HG03442 (cell line): ENCODE measurements around the gene DHRSX.
A peak's percentile ranks its signal among the peaks of the same experiment; 100 is the strongest.
"Not testable (repeated sequence)": the region's sequence is repeated elsewhere in the genome, so short reads cannot be mapped to it uniquely, and the experiment has no call there.

Experiments used
- ATAC-seq: cut with Tn5 transposase; IDR thresholded peaks from one replicate; pipeline ENCODE4 v1.9.1; 2021; ENCODE audit warnings: mild to moderate bottlenecking, moderate library complexity; ENCODE audit not compliant: unreplicated experiment

DHRSX gene, protein sequence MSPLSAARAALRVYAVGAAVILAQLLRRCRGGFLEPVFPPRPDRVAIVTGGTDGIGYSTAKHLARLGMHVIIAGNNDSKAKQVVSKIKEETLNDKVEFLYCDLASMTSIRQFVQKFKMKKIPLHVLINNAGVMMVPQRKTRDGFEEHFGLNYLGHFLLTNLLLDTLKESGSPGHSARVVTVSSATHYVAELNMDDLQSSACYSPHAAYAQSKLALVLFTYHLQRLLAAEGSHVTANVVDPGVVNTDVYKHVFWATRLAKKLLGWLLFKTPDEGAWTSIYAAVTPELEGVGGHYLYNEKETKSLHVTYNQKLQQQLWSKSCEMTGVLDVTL

DNA sequence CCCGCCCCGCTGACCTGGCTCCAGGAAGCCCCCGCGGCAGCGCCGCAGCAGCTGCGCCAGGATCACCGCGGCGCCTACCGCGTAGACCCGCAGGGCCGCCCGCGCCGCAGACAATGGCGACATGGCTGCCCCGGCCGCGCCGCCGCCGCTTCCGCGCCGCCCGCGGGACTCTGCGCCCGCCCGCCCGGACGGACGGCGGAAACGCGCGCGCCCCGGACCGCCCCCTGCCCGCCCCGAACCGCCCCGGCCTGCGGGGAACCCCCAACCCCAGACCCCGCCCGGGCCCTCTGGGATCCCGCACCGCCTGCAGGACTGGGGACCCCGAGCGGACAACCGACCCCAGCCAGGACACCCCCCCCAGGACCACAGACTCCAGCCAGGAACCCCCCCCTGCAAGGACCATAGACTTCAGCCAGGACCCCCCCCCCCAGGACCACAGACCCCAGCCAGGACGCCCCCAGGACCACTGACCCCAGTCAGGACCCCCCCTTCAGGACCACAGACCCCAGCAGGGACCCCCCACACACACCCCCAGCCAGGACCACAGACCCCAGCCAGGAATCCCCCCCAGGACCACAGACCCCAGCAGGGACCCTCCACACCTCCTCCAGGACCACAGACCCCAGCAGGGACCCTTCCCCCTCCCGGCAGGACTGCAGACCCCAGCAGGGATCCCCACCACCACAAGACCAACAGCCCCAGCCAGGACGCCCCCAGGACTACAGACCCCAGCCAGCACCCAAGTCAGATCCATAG lies at the start of gene DHRSX, which contains the start of gene ZBED1:
Gene DHRSX (minus strand): TSS at position 174 of the 756 bp plus-strand sequence. CDS start 51 bp downstream, at position 123.
Gene ZBED1 (minus strand): TSS at position 174 of the 756 bp plus-strand sequence. CDS start 10,257 bp downstream, outside the sequence.
- peak; percentile 59 for ATAC-seq

- no peak for ATAC-seq
Observed at GRCh38 chrX:2549876-2550275, 49.1 kb upstream of the DHRSX start.

- ATAC-seq: no peak
Observed at GRCh38 chrX:2548711-2549423, 48.1 kb upstream of the DHRSX start.

GRCh38 chrX:2547736-2548135 lies 47.0 kb upstream of the DHRSX start:
- ATAC-seq: no peak

DNA sequence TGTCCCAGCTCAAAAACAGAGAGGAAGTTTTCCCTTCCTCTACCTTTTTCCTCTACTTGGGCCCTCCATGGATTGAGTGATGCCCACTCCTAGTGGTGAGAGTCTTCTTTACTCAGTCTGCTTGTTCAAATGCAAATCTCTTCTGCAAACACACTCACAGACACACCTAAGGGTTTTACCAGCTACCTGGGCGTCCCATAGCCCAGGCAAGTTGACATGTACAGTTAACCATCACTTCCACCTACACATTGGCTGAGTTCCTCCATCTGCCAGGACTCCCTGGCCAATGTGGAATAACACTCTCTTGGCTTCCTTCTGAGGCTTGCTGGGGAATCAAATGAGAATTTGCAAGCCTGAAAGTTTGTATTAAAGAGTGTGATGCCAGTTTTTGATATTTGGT lies 45.7 kb upstream of the DHRSX start:
- no peak for ATAC-seq

- no peak for ATAC-seq
Observed at GRCh38 chrX:2545144-2545543, 44.4 kb upstream of the DHRSX start.

GRCh38 chrX:2542826-2543521 lies 42.2 kb upstream of the DHRSX start:
- ATAC-seq: no peak

DNA sequence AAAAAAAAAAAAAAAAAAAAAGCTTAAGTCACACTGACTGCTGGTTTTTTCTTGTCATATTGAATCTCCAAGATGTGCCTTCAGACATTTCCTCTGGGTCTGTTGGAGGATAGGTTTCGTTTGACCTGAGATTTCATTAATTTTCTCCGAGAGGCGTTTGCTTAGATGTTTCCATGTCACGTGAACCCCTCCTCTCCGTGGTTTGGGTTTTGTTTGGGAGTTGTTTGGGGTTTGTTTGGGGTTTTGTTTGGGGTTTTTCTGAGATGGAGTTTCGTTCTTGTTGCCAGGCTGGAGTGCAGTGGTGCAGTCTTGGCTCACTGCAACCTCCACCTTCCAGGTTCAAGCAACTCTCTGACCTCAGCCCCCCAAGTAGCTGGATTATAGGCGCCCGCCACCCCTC lies 40.8 kb upstream of the DHRSX start:
- ATAC-seq: no peak

DNA sequence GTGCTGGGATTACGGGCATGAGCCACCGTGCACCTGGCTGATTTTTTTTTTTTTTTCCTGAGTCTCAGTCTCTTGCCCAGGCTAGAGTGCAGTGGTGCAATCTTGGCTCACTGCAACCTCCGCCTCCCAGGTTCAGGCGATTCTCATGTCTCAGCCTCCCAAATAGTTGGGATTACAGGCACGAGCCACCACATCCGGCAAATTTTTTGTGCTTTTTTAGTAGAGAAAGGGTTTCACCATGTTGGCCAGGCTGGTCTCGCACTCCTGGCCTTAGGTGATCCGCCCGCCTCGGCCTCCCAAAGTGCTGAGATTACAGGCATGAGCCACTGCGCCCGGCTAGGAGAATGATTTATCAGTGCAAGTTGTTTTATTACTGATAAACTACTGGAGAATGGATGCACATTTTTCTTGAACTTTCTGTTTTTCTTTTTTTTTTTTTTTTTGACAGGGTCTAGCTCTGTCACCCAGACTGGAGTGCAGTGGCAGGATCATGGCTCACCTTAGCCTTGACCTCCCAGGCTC lies 39.7 kb upstream of the DHRSX start:
- no peak for ATAC-seq

DNA sequence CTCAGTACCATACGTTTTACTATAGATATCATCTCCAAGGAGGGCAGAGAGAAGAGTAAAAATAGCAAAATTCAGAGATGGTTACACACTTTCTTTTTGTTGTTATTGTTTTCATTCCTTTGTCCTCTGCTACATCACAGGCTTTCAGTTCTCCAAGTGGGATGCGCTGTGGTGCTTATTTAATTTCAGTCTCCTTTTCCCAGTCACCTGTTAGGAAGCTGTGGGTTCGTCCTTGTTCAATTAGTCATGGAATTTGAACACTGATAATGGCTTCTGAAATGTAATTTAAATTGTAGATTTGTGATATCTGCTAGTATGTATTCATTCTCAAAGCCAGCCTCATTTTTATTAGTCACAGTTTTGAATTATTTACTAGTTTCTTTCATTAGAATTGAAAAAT lies 38.8 kb upstream of the DHRSX start:
- no peak for ATAC-seq

DNA sequence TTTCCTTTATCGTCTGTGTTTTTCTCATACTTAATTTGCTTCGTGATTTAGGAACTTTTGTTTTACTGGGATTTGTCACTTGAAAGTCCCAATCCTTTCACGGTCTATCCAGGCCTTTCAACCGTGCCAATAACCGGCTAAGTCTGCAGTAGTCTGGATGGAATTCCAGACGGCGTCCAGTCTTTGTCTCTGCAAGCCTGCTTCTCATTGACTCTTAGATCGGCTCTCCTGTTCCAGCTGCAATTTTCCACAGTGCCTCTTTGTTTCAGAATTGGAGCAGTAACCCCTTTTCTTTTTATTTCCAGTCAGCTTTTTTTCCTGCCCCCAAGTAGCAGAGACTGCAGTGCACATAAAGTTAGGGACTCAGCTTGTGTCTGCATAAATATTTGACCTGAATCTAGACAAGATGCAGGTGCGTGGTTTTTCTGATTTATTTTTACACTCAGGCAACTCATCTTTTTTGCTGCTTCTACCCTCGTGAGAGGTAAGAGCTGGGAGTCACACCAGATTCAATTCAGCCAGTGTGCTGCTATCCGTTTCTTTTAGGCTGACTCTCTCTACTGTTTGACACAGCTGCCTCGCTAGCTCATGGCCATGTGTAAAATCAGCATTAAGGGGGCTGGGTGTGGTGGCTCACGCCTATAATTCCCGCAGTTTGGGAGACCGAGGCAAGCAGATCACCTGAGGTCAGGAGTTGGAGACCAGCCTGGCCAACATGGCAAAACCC lies 37.4 kb upstream of the DHRSX start:
- ATAC-seq: no peak

DNA sequence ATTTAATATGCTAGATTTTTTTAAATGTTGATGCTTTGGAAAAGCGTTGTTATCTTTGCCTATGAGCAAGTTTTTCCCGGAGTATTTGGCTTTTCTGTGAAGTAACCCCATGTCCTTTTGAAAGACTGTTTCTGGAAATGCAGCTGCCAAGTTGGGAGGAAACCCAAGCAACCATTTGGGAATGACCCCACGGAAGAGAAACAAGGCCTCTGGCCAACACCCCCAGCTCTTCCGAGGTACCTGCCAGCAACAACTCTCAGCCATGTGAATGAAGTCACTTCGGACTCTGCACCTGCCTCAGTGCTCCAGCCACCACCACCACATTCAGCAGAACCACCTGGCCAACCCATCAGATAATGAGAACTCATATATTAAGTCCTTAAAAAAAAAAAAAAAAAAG lies 36.2 kb upstream of the DHRSX start:
- no peak for ATAC-seq

- ATAC-seq: no peak
Observed at GRCh38 chrX:2536141-2536540, 35.4 kb upstream of the DHRSX start.

- ATAC-seq: not testable (repeated sequence)
Observed at GRCh38 chrX:2534261-2535021, 33.7 kb upstream of the DHRSX start.

- ATAC-seq: no peak
Observed at GRCh38 chrX:2533424-2533823, 32.6 kb upstream of the DHRSX start.

DNA sequence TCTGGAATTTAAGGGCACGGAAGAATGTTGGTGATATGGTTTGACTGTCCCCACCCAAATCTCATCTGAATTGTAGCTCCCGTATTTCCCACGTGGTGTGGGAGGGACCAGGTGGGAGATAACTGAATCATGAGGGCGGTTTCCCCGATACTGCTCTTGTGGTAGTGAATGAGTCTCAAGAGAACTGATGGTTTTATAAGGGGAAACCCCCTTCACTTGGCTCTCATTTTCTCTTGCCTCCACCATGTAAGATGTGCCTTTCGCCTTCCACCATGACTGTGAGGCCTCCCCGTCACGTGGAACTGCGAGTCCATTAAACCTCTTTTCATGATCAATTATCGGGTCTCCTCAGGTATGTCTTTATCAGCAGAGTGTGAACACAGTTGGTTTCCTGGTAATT lies 25.6 kb upstream of the DHRSX start:
- no peak for ATAC-seq

DNA sequence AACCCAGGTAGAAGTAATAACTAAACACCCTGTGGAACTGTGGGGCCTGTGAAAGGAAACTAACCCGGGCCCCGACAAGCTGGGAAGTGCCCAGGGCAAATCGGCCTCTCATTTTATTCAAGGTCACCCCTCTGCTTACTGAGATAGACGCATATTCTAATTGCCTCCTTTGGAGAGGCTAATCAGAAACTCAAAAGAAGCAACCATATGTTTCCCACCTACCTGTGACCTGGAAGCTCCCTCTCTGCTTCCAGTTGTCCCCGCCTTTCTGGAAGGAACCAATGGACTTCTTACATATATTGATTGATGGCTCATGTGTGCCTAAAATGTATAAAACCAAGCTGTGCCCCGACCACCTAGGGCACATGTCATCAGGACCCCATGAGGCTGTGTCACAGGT lies 23.1 kb upstream of the DHRSX start:
- no peak for ATAC-seq

- ATAC-seq: peak; percentile 36
Observed at GRCh38 chrX:2521927-2522386, 21.2 kb upstream of the DHRSX start.
